Parathyroid adenoma (tissue), 2 donors: Measurements from ENCODE around the gene DDRGK1.

Experiments used
- H2AFZ ChIP-seq: fragments of 300-600 bp; sonication (generic); one replicate; pipeline ENCODE4 v1.7.0; 2017; ENCODE audit warnings: antibody characterized with exemption, mild to moderate bottlenecking
- H3K27ac ChIP-seq: fragments of 300-600 bp; sonication (generic); one replicate; pipeline ENCODE4 v1.7.0; 2017
- H3K27me3 ChIP-seq: fragments of 300-600 bp; sonication (generic); one replicate; pipeline ENCODE4 v1.7.0; 2017; ENCODE audit warnings: low read length; ENCODE audit not compliant: control insufficient read depth, insufficient read depth
- H3K36me3 ChIP-seq: fragments of 300-600 bp; sonication (generic); one replicate; pipeline ENCODE4 v1.7.0; 2017; ENCODE audit warnings: low read length; ENCODE audit not compliant: control insufficient read depth, insufficient read depth
- H3K4me1 ChIP-seq: fragments of 300-600 bp; sonication (generic); one replicate; pipeline ENCODE4 v1.7.0; 2017; ENCODE audit warnings: control low read depth
- H3K4me2 ChIP-seq: fragments of 300-600 bp; sonication (generic); one replicate; pipeline ENCODE4 v1.7.0; 2017; ENCODE audit warnings: low read length
- H3K4me3 ChIP-seq: fragments of 300-600 bp; sonication (generic); one replicate; pipeline ENCODE4 v1.7.0; 2017; ENCODE audit warnings: low read depth, low read length
- H3K79me2 ChIP-seq: fragments of 300-600 bp; sonication (generic); one replicate; pipeline ENCODE4 v1.7.0; 2017; ENCODE audit warnings: control low read depth
- H3K9ac ChIP-seq: fragments of 300-600 bp; sonication (generic); one replicate; pipeline ENCODE4 v1.7.0; 2017; ENCODE audit warnings: mild to moderate bottlenecking
- H3K9me3 ChIP-seq: fragments of 300-600 bp; sonication (generic); one replicate; pipeline ENCODE4 v1.7.0; 2017; ENCODE audit warnings: low read length; ENCODE audit not compliant: control insufficient read depth
- CTCF ChIP-seq: fragments of 300-600 bp; sonication (generic); IDR thresholded peaks from one replicate; pipeline ENCODE4 v1.7.0; 2017; ENCODE audit warnings: antibody characterized with exemption, mild to moderate bottlenecking
- donor health status: primary hyperparathyroidism.

DDRGK1 gene

GRCh38 chr20:3239867-3240775, 35.6 kb upstream of the DDRGK1 start:
- H3K27ac ChIP-seq, result no peak overlapping the region
- peak overlapping the region; percentile 27 for H3K4me3 ChIP-seq
- no peak for TF ChIP-seq CTCF
- H3K9me3 ChIP-seq, result no peaks in the 10 kb centered on the region
- peak overlapping the region; percentile 81 for H3K4me2 ChIP-seq
- peak overlapping the region; percentile 74 for H2AFZ ChIP-seq
- no peaks in the 10 kb centered on the region for H3K36me3 ChIP-seq
- H3K27me3 ChIP-seq, result no peaks in the 10 kb centered on the region
- H3K79me2 ChIP-seq, result no peaks in the 10 kb centered on the region
- no peak overlapping the region for H3K9ac ChIP-seq
- no peaks in the 10 kb centered on the region for H3K4me1 ChIP-seq

- peak within 1 kb of the TSS; percentile 74 for H2AFZ ChIP-seq
- no peak for TF ChIP-seq CTCF
- H3K36me3 ChIP-seq, result no peaks in the 10 kb centered on the region
- H3K9ac ChIP-seq, result no peak within 1 kb of the TSS
- no peaks in the 10 kb centered on the region for H3K4me1 ChIP-seq
- peak within 1 kb of the TSS; percentile 27 for H3K4me3 ChIP-seq
- H3K79me2 ChIP-seq, result no peaks in the 10 kb centered on the region
- H3K27ac ChIP-seq, result no peak within 1 kb of the TSS
- peak within 1 kb of the TSS; percentile 81 for H3K4me2 ChIP-seq
- H3K27me3 ChIP-seq, result no peaks in the 10 kb centered on the region
- no peaks in the 10 kb centered on the region for H3K9me3 ChIP-seq
Measured at GRCh38 chr20:3239026-3239866, 34.8 kb upstream of the DDRGK1 start, which contains the start of gene SLC4A11. SLC4A11 (minus strand) TSS chr20:3239190; CDS start chr20:3239137, 53 bp downstream.

- Histone ChIP-seq H3K4me2 (peak overlapping the region; percentile 81), H3K36me3 (no peaks in the 10 kb centered on the region), H2AFZ (peak overlapping the region; percentile 74), H3K4me3 (peak overlapping the region; percentile 27), H3K4me1 (no peaks in the 10 kb centered on the region), H3K79me2 (no peaks in the 10 kb centered on the region), H3K27me3 (no peaks in the 10 kb centered on the region), H3K9ac (no peak overlapping the region), H3K9me3 (no peaks in the 10 kb centered on the region), H3K27ac (no peak overlapping the region)
- no peak for TF ChIP-seq CTCF
Measured at GRCh38 chr20:3238616-3239025, 34.1 kb upstream of the DDRGK1 start.

GRCh38 chr20:3237958-3238615, 33.6 kb upstream of the DDRGK1 start:
- no peaks in the 10 kb centered on the region for H3K79me2 ChIP-seq
- peak overlapping the region; percentile 81 for H3K4me2 ChIP-seq
- H2AFZ ChIP-seq, result peak overlapping the region; percentile 74
- H3K4me3 ChIP-seq, result peak overlapping the region; percentile 27
- H3K27ac ChIP-seq, result no peak overlapping the region
- no peak for TF ChIP-seq CTCF
- H3K36me3 ChIP-seq, result no peaks in the 10 kb centered on the region
- H3K27me3 ChIP-seq, result no peaks in the 10 kb centered on the region
- no peaks in the 10 kb centered on the region for H3K9me3 ChIP-seq
- no peak overlapping the region for H3K9ac ChIP-seq
- H3K4me1 ChIP-seq, result no peaks in the 10 kb centered on the region
